GM19023 (cell line): ENCODE measurements around the gene BMP8A.
"Not testable (repeated sequence)": the region's sequence is repeated elsewhere in the genome, so short reads cannot be mapped to it uniquely, and the experiment has no call there.

Experiments
- ATAC-seq: cut with Tn5 transposase; IDR thresholded peaks from one replicate; pipeline ENCODE4 v1.9.1; 2021; ENCODE audit warnings: mild to moderate bottlenecking, moderate library complexity; ENCODE audit not compliant: unreplicated experiment

BMP8A gene, protein sequence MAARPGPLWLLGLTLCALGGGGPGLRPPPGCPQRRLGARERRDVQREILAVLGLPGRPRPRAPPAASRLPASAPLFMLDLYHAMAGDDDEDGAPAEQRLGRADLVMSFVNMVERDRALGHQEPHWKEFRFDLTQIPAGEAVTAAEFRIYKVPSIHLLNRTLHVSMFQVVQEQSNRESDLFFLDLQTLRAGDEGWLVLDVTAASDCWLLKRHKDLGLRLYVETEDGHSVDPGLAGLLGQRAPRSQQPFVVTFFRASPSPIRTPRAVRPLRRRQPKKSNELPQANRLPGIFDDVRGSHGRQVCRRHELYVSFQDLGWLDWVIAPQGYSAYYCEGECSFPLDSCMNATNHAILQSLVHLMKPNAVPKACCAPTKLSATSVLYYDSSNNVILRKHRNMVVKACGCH

DNA sequence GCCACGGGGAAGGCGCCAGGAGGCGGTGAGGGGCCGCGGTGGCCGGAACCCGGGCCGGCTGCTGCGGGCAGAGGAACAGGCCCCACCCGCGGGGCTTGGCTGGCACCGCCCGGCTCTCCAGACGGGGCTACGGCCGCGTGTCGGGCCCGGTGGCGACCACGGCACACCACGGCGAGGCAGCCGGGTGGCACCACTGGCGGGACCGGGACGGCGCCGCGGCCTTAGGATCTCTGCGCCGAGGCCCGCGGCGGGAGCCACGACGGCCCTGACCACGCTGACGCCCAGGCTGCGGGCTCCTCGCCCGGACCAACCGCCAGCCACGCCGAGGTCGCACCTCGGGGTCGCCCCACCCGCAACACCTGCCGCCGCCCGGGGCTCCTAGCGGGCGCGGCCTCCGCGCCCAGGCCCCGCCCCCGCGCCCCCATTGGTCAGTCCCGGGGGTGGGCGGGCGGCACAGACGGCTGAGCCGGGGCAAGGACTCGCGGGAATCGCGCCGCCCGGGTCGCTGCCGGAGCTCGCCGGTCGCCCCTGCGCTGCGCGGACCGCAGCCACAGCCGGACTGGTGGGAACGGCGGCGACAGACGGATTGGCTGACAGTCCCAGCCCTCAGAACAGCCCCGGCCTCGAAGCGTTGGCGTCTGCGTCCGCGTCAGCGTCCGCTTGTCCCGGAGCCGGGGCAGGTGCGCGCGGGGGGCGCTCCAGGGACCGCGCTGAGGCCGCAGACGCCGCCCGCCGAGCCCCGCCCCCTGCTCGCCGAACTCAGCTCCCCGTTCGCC lies at the start of gene BMP8A:
Gene BMP8A, plus strand, starts transcription at position 491 of the 776 bp plus-strand sequence. CDS start 356 bp downstream, outside the sequence.
- ATAC-seq: peak; percentile 80

DNA sequence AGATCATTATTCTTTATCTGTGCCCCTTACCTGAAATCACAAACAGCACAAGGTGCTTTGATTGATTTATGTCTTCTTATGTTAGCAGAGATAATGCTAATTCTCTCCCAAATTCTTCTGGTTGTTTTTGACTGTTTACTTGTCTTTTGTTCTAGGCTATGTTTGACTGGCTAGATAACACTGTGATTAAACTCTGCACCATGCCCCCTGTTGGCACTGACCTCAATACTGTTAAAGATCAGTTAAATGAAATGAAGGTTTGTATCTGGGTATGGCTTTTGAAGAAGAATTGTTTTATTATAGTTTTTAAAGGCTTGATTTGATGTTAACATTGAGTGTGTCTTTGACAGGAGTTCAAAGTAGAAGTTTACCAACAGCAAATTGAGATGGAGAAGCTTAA lies 49.6 kb upstream of the BMP8A start:
- no peak for ATAC-seq

DNA sequence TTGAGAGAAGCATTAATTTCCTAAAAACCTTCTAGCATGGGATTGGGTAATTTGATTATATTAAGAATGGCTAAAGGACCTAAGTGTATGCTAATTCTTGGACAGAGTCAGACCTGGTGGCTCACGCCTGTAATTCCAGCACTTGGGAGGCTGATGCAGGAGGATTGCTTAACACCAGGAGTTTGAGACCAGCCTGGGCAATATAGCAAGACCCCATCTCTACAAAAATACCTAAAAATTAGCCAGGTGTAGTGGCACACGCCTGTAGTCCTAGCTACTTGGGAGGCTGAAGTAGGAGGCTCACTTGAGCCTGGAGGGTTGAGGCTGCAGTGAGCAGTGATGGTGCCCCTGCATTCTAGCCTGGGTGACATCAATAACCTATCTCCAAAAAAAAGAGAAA lies 45.9 kb upstream of the BMP8A start:
- ATAC-seq: no peak

DNA sequence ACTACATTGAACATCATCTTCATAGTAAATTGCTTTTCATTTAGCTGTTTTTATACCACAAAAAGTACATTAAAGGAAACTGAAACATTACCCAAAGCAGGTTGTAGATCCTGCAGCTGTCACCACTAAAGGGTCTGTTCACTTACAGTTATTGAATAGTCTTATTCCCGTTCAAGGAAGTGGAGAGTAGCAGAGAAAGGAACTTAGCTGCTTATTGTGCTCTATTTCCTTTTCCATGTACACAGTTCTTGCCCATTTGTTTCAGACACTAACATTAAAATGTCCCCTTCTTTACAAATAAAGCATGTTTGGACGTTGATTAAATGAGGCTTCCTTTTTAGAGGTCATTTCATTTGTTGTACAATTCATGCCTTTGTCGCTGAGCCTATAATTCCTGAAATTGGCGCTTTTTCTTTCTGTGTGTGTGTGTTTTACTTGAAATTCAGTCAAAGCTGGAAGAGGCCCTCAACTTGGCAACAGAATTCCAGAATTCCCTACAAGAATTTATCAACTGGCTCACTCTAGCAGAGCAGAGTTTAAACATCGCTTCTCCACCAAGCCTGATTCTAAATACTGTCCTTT lies 44.4 kb upstream of the BMP8A start:
- no peak for ATAC-seq

DNA sequence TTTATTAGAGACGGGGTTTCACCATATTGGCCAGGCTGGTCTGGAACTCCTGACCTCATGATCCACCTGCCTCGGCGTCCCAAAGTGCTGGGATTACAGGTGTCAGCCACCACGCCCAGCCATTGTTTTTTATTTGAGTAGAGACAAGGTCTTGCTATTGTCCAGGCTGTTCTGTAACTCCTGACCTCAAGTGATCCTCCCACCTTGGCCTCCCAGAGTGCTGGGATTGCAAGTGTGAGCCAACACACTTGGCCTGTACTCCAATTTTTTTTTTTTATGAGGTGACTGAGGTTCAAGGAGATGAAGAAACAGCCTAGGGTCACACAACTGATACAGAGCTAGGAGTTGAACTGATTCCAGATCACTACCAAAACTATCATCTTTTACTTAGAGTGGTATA lies 41.4 kb upstream of the BMP8A start:
- ATAC-seq: not testable (repeated sequence)

DNA sequence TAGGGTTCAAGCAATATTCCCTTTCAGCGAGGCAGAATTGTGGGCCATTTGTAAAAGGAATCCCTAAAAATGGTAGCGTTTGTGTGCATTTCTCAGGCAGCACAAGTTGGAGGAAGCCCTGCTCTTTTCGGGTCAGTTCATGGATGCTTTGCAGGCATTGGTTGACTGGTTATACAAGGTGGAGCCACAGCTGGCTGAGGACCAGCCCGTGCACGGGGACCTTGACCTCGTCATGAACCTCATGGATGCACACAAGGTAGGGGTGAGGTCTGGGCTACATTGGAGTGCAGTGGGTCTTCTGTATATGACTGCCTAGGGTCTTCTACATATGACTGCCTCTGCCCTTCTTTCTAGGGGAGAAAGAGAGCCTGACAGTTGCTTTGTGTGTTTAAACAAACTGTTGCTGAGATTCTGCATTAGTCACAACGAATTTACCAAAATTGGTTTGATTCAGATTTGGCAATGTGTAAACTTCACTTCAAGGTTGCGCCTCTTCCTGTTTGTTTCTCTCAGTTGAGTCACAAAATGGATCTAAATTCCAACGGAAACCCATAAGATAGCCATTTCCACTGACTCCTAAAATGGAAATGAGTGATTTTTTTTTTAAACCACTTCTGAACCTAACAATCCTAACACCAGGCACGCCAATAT lies 40.4 kb upstream of the BMP8A start:
- no peak for ATAC-seq

DNA sequence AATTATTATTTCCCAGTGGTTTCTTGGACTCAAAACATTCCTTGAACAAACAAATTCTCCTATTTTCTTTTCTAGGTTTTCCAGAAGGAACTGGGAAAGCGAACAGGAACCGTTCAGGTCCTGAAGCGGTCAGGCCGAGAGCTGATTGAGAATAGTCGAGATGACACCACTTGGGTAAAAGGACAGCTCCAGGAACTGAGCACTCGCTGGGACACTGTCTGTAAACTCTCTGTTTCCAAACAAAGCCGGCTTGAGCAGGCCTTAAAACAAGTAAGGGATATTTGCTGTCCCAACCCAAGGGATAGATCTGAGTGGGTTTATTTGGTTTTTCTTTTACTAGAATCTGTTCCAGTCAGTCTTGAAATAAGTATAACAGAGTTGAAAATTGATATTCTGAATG lies 39.4 kb upstream of the BMP8A start:
- no peak for ATAC-seq

DNA sequence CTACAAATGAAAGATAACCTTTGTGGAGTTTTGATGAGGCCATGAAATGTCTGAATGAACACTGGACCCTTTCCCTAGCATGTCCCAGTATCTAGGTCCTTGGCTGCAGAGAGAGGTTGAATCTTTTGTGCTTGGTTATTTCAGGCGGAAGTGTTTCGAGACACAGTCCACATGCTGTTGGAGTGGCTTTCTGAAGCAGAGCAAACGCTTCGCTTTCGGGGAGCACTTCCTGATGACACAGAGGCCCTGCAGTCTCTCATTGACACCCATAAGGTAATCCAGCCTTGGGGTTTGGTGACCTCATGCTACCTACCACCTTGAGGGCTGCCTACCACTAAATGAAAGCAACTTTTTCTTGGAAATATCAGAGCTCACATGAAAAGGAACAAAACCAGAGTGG lies 38.9 kb upstream of the BMP8A start:
- ATAC-seq: no peak

DNA sequence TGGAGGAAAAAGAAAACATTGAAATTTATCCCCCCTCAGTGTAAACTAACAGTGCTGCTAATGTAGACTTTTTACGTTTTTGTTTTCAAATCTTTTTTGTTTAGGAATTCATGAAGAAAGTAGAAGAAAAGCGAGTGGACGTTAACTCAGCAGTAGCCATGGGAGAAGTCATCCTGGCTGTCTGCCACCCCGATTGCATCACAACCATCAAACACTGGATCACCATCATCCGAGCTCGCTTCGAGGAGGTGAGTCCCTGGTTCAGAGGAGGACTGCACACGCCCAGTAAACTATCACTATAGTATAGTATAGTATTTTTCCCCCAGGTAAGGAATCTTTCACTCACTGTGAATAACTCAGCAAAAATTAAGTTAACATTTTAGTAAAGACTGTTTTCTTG lies 37.8 kb upstream of the BMP8A start:
- no peak for ATAC-seq

DNA sequence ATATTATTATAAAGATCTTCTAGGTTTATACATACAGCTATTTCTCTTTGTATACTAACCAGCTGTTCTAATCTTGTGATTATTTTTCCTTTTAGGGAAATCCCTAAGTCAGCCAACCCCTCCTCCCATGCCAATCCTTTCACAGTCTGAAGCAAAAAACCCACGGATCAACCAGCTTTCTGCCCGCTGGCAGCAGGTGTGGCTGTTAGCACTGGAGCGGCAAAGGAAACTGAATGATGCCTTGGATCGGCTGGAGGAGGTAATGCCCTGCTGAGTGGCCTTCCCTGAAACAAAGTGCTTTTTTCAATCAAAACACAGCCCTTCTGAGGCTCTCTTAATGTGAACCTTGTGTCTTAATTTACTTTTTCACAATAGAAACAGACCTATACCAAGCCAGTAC lies 32.4 kb upstream of the BMP8A start:
- ATAC-seq: no peak

DNA sequence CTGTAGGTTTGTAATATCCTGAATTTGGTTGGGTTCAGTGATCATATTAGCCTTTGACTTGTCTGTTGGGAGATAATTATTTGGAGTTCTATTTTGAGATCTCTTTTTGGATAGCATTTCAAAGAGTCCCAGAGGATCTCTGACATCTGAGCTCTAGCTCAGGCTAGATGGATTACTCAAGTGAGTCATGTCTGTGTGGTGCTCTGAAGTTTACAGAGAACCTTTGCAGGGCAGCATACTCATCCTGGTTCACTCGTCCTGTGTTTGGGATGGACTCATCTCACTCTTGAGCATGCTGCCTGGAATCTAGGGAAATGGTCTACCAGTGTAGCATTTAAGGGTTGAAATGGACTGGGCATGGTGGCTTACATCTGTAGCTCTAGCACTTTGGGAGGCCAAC lies 29.4 kb upstream of the BMP8A start:
- no peak for ATAC-seq

DNA sequence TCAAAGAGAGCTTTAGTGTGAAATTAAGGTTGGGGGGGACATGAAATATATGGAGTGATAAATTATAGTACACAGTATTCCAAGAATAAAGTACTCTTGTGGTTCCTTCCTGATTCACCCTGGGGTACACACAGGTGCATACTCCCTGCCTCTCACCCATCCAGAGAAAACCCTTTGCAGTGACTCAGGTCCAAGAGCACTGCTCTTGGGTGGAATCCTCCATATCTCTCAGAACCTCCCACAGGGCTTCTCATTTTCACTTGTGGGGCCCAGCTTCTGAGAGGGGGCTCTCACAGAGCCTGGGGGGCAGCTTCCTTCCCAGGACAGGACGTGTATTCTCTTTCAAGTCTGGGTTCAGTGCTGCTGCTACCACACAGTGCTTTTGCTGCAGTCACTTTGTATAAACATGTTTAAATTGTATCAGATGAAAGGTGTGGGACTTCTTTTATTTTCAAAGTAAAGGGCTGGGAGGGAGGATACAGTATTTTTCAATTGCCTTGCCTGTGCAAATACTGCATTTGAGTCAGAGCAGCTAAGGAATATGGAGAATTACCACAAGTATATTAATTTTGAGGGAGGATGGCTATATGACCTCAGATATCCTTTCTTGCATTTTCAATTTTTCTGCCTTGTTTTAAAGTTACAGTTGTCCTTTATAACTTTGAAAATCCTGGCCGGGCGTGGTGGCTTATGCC lies 24.9 kb upstream of the BMP8A start:
- ATAC-seq: no peak

DNA sequence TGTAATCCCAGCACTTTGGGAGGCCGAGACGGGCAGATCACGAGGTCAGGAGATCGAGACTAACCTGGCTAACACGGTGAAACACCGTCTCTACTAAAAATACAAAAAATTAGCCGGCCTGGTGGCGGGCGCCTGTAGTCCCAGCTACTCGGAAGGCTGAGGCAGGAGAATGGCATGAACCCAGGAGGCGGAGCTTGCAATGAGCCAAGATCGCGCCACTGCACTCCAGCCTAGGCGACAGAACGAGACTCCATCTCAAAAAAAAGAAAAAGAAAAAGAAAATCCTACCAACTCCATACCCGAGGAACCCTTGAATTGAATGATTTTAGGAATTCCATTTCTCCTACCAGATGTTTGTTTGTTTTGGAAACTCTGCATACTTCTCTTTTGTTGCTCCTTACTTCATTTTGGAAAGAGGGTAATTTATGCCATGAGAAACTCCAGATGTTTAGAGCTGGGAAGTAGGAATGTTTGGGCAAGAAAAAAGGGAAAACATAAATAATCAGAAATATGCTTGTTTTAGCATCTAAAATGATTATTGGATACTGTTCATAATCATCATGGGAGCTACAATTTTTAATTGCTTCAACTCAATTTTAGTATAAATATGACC lies 24.2 kb upstream of the BMP8A start:
- not testable (repeated sequence) for ATAC-seq

DNA sequence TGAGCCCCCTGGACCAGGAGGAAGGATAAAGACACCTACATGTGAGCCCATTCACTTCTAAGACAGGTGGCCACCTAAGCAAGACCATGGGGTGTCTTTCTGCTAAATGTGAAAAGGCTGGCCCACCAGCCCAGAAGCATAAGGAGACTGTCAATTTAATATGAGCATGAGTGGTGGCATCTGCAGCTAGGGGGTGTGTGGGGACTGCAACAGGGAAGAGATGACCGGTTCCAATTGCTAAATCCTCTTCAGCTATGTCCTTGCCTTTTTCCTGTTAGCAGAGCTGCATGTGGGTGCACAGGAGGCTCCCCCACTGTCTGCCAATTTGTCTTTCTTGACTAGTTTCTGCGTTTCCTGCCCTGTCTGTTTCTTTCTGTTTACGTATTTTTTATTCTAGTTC lies 22.3 kb upstream of the BMP8A start:
- no peak for ATAC-seq

DNA sequence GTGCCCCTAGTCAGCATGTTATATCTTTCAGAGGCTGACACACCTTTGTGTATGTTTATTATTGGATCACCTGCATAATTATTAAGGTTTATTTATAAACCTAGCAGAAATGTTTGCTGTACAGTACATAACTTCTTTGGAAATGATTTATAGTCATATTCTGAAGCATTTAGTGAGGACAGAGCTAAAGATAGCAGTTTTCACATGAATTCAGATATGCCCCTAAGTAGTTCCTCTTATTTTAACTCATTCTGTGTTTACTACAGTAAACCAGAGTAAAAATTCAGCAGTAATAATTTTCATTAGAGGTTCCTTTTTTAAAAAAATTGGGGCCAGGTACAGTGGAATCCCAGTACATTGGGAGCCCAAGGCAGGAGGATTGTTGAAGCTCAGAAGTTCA lies 21.4 kb upstream of the BMP8A start:
- no peak for ATAC-seq

DNA sequence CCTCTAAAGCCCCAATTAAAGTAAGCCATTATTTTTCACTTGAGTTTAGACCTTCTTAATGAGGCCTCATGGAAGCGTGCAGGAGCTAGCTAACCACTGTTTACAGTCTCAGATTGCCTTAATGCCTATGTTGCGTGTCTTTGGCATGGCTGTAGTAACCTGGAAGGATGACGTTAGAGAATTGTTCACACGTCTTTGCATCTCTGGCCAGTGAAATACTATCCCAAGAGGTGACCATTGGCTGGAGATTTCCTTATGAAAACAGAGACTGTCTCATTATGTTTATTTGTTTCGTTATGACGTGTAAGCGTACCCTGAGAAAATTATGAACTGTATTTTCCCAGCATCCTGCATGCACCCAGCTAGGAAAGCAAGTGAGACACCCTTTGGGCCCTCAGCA lies 18.6 kb upstream of the BMP8A start:
- no peak for ATAC-seq

DNA sequence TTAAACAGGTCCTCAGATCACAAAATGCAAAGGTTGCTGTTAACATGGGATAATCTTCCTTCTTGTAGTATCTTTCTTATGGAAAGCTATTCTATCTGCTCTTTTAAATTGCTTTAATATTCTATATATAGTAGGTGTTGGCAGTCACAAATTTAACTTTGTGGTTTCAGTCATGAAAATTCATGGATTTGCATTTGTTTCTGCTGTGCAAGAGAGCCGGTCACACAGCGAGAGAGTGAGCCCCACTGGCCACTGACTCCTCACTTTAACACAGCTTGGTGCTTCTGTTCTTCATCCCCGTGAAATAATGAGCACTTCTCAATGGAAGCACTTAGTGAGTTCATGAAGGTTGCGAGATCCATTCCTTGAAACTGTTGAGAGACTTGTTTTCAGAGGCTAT lies 18.1 kb upstream of the BMP8A start:
- no peak for ATAC-seq

DNA sequence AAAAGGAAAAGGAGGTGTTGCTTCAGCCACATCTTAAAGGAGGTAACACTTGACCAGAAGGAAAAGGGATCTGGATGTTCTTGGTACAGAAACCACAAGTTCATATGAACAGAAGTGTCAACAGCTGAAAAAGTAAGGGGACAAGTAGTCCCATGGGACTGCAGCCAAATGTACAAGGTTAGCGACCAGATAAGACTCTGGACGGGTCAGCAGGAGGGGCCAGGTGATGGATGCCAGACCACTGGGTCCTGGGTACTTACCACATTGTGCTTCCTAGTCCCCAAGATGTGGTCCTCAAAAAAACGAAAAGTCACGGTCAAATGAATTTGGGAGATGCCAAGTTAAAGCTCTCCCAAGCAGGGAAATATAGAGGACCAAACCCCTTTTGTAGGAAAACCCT lies 16.6 kb upstream of the BMP8A start:
- ATAC-seq: no peak

DNA sequence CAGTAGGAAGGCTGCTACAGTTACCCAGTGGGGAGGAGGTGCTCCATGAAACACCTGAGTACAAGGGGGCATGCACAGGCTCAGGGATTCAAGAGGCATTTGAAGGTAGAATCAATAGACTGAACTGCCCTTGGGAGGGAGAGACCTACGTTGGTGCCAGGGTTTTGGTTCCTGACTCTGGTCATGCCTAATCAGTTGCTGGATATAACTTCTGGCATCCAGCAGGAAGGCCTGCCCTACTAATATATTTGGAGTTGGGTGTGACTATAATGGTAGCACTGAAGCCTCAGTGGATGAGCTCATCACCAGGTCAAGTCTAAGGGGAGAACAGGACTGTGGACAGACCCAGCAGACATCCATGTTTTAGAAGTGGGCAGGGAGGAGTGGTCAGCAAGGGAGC lies 15.9 kb upstream of the BMP8A start:
- not testable (repeated sequence) for ATAC-seq

DNA sequence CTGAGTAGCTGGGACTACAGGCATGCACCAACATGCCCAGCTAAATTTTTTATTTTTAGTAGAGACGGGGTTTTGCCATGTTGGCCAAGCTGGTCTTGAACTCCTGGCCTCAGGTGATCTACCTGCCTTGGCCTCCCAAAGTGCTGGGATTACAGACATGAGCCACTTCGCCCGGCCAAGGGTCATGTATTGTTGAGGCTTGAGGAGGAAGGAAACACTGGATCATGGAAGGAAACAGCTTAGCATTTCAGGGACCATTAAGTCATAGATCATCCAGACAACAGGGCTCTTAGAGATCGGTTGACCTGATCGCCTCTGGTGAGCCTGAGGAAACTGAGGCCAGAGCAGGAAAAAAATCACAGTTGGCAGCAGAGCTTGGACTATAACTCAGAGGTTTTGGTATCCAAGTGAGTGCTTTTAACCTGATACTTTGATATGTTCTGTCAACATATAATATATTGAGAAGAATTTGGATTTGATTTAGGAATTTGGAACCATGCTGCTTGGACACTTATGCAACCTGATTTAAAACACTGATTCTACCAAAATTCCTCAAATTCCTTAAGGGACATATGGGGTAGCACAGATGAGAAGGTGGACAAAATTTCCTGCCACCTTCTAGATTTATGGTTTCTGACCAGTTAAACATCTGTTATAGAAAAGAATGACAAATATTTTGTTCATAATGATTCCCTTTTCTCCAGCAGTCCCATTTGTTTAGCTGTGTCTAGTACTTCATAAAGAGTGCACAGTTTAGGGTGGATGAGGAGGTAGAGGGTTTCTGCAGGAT lies 13.1 kb upstream of the BMP8A start:
- no peak for ATAC-seq
